HepG2 (cell line): Measurements from ENCODE around the gene GTF2A1. TPM values are rescaled to one million over a fixed set of nuclear protein-coding genes. Genes with fewer than 3 reads are reported as not detected.

Source experiments
- CBFB ChIP-seq: sonication (generic); formaldehyde crosslinking; IDR thresholded peaks from 2 replicates; pipeline ENCODE4 v1.4.0; 2020; ENCODE audit warnings: missing genetic modification reagents
- CSRNP2 ChIP-seq: sonication (generic); formaldehyde crosslinking; conservative IDR thresholded peaks from 2 replicates; pipeline ENCODE4 v1.8.0; 2022; ENCODE audit warnings: low read depth, missing genetic modification reagents
- FOSL2 ChIP-seq: sonication (generic); formaldehyde crosslinking; IDR thresholded peaks from 2 replicates; pipeline ENCODE4 v1.4.0; 2020; ENCODE audit warnings: missing genetic modification reagents
- FUBP1 ChIP-seq: sonication (generic); formaldehyde crosslinking; IDR thresholded peaks from 2 replicates; pipeline ENCODE4 v1.5.1; 2020; ENCODE audit warnings: missing genetic modification reagents, mild to moderate bottlenecking, borderline replicate concordance
- MIXL1 ChIP-seq: IDR thresholded peaks from 2 replicates; pipeline ENCODE4 v1.6.1; 2016
- NR0B2 ChIP-seq: sonication (generic); formaldehyde crosslinking; IDR thresholded peaks from 2 replicates; pipeline ENCODE4 v1.4.0; 2020; ENCODE audit warnings: mild to moderate bottlenecking, missing genetic modification reagents
- RARA ChIP-seq: IDR thresholded peaks from 2 replicates; pipeline ENCODE4 v1.6.1; 2016; ENCODE audit warnings: missing genetic modification reagents, missing compliant biosample characterization
- RARG ChIP-seq: sonication (generic); formaldehyde crosslinking; IDR thresholded peaks from 2 replicates; pipeline ENCODE4 v1.4.0; 2020; ENCODE audit warnings: low read depth, mild to moderate bottlenecking, missing genetic modification reagents
- SP140L ChIP-seq: sonication (generic); formaldehyde crosslinking; IDR thresholded peaks from 2 replicates; pipeline ENCODE4 v1.4.0; 2020; ENCODE audit warnings: missing genetic modification reagents, borderline replicate concordance
- SPEN ChIP-seq: sonication (generic); formaldehyde crosslinking; IDR thresholded peaks from 2 replicates; pipeline ENCODE4 v1.5.1; 2020; ENCODE audit warnings: low read depth, mild to moderate bottlenecking, missing genetic modification reagents
- TERF1 ChIP-seq: sonication (generic); formaldehyde crosslinking; IDR thresholded peaks from 2 replicates; pipeline ENCODE4 v1.8.0; 2022; ENCODE audit warnings: mild to moderate bottlenecking, missing genetic modification reagents, moderate library complexity
- TFAP4 ChIP-seq: sonication (generic); IDR thresholded peaks from 2 replicates; pipeline ENCODE4 v1.6.1; 2016; ENCODE audit warnings: low read depth, borderline replicate concordance
- ZBTB14 ChIP-seq: sonication (generic); formaldehyde crosslinking; IDR thresholded peaks from 2 replicates; pipeline ENCODE4 v1.4.0; 2020; ENCODE audit warnings: missing genetic modification reagents
- ZKSCAN5 ChIP-seq: sonication (generic); formaldehyde crosslinking; IDR thresholded peaks from 2 replicates; pipeline ENCODE4 v1.5.1; 2020; ENCODE audit warnings: mild to moderate bottlenecking, missing genetic modification reagents
- ZNF281 ChIP-seq: sonication (generic); formaldehyde crosslinking; IDR thresholded peaks from 2 replicates; pipeline ENCODE4 v1.4.0; 2020; ENCODE audit warnings: missing genetic modification reagents, borderline replicate concordance
- ZNF558 ChIP-seq: sonication (generic); formaldehyde crosslinking; IDR thresholded peaks from 2 replicates; pipeline ENCODE4 v1.9.0; 2022; ENCODE audit warnings: mild to moderate bottlenecking, missing genetic modification reagents, borderline replicate concordance
- ZNF788 ChIP-seq: sonication (generic); formaldehyde crosslinking; IDR thresholded peaks from 2 replicates; pipeline ENCODE4 v1.5.0; 2020; ENCODE audit warnings: mild to moderate bottlenecking, missing genetic modification reagents, borderline replicate concordance
- polyA plus RNA-seq, 8 experiments: library from polyadenylated mRNA; depleted of rRNA in 3 of 8; stranded (reverse) in 7 of 8; unstranded in 1 of 8; fragments of >200 nt; fragmentation: Illumina TruSeq in 4 of 8; extraction: Trizol in 4 of 8; gene quantifications; 2 replicates each; pipeline versions ENCODE4 v1.2.1 to v1.2.3, GENCODE V29; 2011 to 2016; ENCODE audit warnings: low read depth in 4 of 8, missing spikeins in 1 of 8, mixed read lengths in 1 of 8; ENCODE audit not compliant: insufficient read depth in 1 of 8
- total RNA-seq, 5 experiments: library from RNA; depleted of rRNA; stranded (reverse); fragments of >200 nt; fragmentation: Illumina TruSeq; extraction: Trizol; gene quantifications; 2 replicates each; pipeline ENCODE4 v1.2.3, GENCODE V29; 2016; ENCODE audit warnings: low read depth in 1 of 5

Gene GTF2A1
- total and polyA plus RNA-seq, 2 of the 13 experiments (the other 11 are each of a cell fraction or from before 2014, with no cell fraction given), result 14.9 to 17.5 TPM

GRCh38 chr14:81220830-81221578, at the start of gene GTF2A1 (continued):
- TF ChIP-seq CSRNP2 (no peak), ZNF281 (peak; percentile 37; the same call in 1 of the 2 replicates), FOSL2 (CRISPR knock-in tag) (peak; percentile 45; the same call in 1 of the 2 replicates), TERF1 (CRISPR knock-in tag) (no peak), ZBTB14 (CRISPR knock-in tag) (peak; percentile 51; the same call in 1 of the 2 replicates), CBFB (no peak), ZNF788 (CRISPR knock-in tag) (peak; percentile 63; the same call in 1 of the 2 replicates), ZNF558 (CRISPR knock-in tag) (peak; percentile 93), RARG (0 out of 2 replicates have a peak, but pooled peaks have one; percentile 80), FUBP1 (CRISPR knock-in tag) (0 out of 2 replicates have a peak, but pooled peaks have one; percentile 33), RARA (CRISPR knock-in tag) (no peak; the same call in 1 of the 2 replicates), SPEN (CRISPR knock-in tag) (peak; percentile 76), TFAP4 (no peak; the same call in 1 of the 2 replicates), MIXL1 (CRISPR knock-in tag) (no peak; the same call in none of the 2 replicates), NR0B2 (CRISPR knock-in tag) (no peak; the same call in none of the 2 replicates), SP140L (CRISPR knock-in tag) (no peak), ZKSCAN5 (CRISPR knock-in tag) (no peak)
